Ishikawa (cell line): ENCODE data around the gene SLC9C2.

Experiments
- CEBPB ChIP-seq: IDR thresholded peaks from 2 replicates; pipeline ENCODE4 v1.6.1; 2012
- CREB1 ChIP-seq: IDR thresholded peaks from 2 replicates; pipeline ENCODE4 v1.6.1; 2012; ENCODE audit warnings: low read depth
- EGR1 ChIP-seq: IDR thresholded peaks from 2 replicates; pipeline ENCODE4 v1.6.1; 2012
- EP300 ChIP-seq: IDR thresholded peaks from 2 replicates; pipeline ENCODE4 v1.6.1; 2012; ENCODE audit warnings: borderline replicate concordance
- FOXM1 ChIP-seq: IDR thresholded peaks from 2 replicates; pipeline ENCODE4 v1.6.1; 2012; ENCODE audit warnings: low read depth, borderline replicate concordance
- MAX ChIP-seq: IDR thresholded peaks from 2 replicates; pipeline ENCODE4 v1.6.1; 2012
- NFIC ChIP-seq: IDR thresholded peaks from 2 replicates; pipeline ENCODE4 v1.6.1; 2012
- RAD21 ChIP-seq: IDR thresholded peaks from 2 replicates; pipeline ENCODE4 v1.6.1; 2012; ENCODE audit warnings: low read depth
- REST ChIP-seq: IDR thresholded peaks from 2 replicates; pipeline ENCODE4 v1.6.1; 2012; ENCODE audit warnings: low read depth, mild to moderate bottlenecking
- TAF1 ChIP-seq: IDR thresholded peaks from 2 replicates; pipeline ENCODE4 v1.6.1; 2012; ENCODE audit warnings: low read depth, mild to moderate bottlenecking
- TCF12 ChIP-seq: IDR thresholded peaks from 2 replicates; pipeline ENCODE4 v1.6.1; 2012; ENCODE audit warnings: low read depth
- TEAD4 ChIP-seq: IDR thresholded peaks from 2 replicates; pipeline ENCODE4 v1.6.1; 2012
- USF1 ChIP-seq: IDR thresholded peaks from 2 replicates; pipeline ENCODE4 v1.6.1; 2012
- YY1 ChIP-seq: IDR thresholded peaks from 2 replicates; pipeline ENCODE4 v1.6.1; 2012; ENCODE audit warnings: low read depth
- ZBTB7A ChIP-seq: IDR thresholded peaks from 2 replicates; pipeline ENCODE4 v1.6.1; 2012; ENCODE audit warnings: low read depth

Gene SLC9C2

GRCh38 chr1:173525926-173526325 lies 76.9 kb downstream of the SLC9C2 start:
- TF ChIP-seq EGR1 (no peak), FOXM1 (no peak), CEBPB (no peak), USF1 (no peak), EP300 (no peak), YY1 (no peak), TCF12 (no peak), RAD21 (no peak), ZBTB7A (no peak)

GRCh38 chr1:173523329-173523728 lies 79.5 kb downstream of the SLC9C2 start:
- TF ChIP-seq TAF1 (no peak), REST (no peak), EGR1 (no peak), MAX (no peak)

GRCh38 chr1:173520799-173521198 lies 82.1 kb downstream of the SLC9C2 start:
- no peak for TF ChIP-seq ZBTB7A

GRCh38 chr1:173509797-173510196 lies 93.1 kb downstream of the SLC9C2 start:
- TF ChIP-seq CEBPB (no peak), CREB1 (no peak), ZBTB7A (no peak), YY1 (no peak), TCF12 (no peak), NFIC (no peak), EGR1 (no peak), MAX (no peak), TAF1 (no peak), TEAD4 (no peak), EP300 (no peak), FOXM1 (no peak), USF1 (no peak), RAD21 (no peak), REST (no peak)

GRCh38 chr1:173508541-173508940 lies 94.3 kb downstream of the SLC9C2 start:
- TF ChIP-seq CEBPB = no peak
- no peak for TF ChIP-seq TCF12
- TF ChIP-seq REST = no peak
- no peak for TF ChIP-seq USF1
- TF ChIP-seq CREB1 = no peak
- no peak for TF ChIP-seq RAD21
- no peak for TF ChIP-seq ZBTB7A
- no peak for TF ChIP-seq TEAD4
- TF ChIP-seq EP300 = no peak
- no peak for TF ChIP-seq YY1
- TF ChIP-seq MAX = no peak
- no peak for TF ChIP-seq NFIC
- TF ChIP-seq EGR1 = no peak
- TF ChIP-seq TAF1 = no peak
- TF ChIP-seq FOXM1 = no peak
